AG09309 (cell line): ENCODE measurements around the gene MFAP4.
A peak's percentile ranks its signal among the peaks of the same experiment; 100 is the strongest.

ENCODE experiments used
- DNase-seq: peaks from one replicate; pipeline ENCODE4 v3.0.0-alpha.2; 2010; ENCODE audit warnings: low read depth
- H3K4me3 ChIP-seq: 2 replicates; pipeline ENCODE4 v1.5.1; 2011; ENCODE audit warnings: mild to moderate bottlenecking, low read depth, low read length, moderate library complexity; ENCODE audit not compliant: control insufficient read depth
- TF ChIP-seq, protein P1 (sequence below): IDR thresholded peaks from 2 replicates; pipeline ENCODE4 v1.5.1; 2011; ENCODE audit warnings: mild to moderate bottlenecking, low read depth, low read length, inconsistent platforms; ENCODE audit not compliant: insufficient read depth, control insufficient read depth; ENCODE audit errors: missing control alignments

MFAP4 gene

DNA sequence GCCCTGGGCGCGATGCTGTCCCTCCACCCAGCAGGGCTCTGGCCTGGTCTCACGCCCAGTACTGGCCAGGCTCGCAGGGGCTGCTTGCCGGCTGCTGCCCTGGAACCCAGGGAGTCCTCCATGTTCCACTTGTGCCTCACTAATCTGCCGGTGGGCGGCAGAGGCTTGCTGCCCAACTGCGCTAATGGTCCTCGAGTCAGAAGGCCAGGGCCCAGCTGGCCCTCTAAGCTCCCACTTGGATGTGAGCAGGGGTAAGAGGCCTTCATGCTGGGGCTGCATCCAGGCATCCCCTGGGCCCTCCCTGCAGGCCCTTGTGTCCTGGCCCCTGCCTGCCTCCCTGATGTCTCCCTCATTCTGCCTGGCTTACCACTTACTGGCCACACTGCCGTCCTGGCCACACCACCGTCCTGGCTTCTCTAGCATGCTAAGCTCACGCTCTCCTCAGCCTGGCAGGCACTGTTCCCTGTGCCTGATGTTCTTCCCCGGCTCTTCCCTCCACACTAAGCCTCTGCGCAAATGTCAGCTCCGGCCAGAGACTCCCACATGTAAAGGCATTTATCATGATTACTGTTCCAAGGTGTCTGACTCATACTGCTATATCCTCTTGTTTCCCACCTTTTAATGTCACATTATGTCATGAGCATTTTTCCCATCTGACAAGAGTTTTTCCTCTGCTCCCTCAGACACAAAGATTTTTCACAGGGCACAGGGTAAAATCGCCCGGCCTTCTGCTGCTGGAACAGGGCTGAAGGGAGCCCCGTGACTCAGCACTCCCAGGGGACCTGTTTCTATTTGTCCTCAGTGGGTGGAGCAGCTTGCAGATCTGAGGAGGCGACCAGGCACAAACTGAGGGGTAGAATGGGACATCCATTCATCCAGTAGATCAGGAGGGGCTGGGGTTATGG lies 40.4 kb downstream of the MFAP4 start:
- TF ChIP-seq, protein P1, sequence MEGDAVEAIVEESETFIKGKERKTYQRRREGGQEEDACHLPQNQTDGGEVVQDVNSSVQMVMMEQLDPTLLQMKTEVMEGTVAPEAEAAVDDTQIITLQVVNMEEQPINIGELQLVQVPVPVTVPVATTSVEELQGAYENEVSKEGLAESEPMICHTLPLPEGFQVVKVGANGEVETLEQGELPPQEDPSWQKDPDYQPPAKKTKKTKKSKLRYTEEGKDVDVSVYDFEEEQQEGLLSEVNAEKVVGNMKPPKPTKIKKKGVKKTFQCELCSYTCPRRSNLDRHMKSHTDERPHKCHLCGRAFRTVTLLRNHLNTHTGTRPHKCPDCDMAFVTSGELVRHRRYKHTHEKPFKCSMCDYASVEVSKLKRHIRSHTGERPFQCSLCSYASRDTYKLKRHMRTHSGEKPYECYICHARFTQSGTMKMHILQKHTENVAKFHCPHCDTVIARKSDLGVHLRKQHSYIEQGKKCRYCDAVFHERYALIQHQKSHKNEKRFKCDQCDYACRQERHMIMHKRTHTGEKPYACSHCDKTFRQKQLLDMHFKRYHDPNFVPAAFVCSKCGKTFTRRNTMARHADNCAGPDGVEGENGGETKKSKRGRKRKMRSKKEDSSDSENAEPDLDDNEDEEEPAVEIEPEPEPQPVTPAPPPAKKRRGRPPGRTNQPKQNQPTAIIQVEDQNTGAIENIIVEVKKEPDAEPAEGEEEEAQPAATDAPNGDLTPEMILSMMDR: no peak
- DNase-seq: peak; percentile 59
- no peak overlapping the region for H3K4me3 ChIP-seq

DNA sequence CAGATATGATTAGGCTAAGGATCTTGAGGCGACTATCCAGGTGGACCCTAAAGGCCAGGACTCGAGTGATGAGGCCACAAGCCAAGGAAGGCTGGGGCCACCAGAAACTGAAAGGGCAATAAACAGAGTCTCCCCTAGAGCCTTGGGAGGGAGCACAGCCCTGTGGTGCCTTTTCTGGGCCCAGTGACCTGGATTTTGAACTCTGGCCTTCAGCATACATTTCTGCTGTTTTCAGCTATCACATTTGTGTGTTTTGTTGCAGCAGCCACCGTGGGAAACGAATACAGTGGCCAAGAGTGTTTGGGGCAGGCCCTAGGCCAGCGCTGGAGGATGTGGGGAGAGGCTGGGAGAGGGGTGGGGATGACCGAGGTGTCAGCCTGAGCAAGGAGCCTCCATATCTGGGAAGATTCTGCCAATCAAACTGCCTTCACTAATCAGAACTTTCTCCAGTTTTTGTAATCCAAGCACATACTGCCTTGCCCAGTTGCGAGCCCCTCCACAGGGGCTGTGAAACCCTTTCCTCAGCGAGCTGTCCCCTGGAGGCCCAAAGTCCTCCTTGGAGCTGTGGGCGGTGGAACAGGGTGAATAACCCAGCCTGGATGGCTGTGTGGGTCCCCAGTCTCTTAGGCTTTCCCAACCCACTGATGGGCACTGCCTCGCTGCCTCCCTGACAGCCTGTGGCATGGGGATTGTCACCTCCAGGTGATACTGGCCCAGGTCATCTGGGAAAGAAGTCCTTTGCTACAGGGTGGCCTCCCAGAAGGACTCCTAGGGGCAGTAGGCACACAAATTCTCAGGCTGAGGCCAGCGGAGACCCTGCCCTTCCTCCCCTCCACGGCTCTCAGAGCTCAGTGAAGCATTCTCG lies 41.3 kb downstream of the MFAP4 start:
- TF ChIP-seq, protein P1: no peak
- no peak overlapping the region for H3K4me3 ChIP-seq
- DNase-seq: no peak

DNA sequence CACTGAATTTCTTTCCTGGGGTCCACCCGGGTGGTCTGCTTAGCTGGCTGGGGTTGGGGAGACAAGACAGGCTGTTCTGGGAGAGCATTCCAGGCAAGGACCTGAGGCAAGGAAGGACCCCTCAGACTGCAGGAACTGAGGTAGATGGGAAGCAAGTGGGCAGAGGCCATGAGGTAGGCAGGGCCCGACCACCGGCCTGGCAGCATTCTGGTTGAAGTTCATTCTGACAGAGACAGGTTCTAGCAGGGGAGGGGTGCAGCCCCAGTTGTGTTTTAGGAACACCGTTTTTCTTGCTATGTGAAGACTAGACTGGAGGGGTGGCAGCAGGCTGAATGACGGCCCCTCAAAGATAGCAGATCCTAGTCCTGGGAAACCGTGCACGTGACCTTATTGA lies 41.9 kb downstream of the MFAP4 start:
- TF ChIP-seq, protein P1: no peak
- no peak overlapping the region for H3K4me3 ChIP-seq
- no peak for DNase-seq

DNA sequence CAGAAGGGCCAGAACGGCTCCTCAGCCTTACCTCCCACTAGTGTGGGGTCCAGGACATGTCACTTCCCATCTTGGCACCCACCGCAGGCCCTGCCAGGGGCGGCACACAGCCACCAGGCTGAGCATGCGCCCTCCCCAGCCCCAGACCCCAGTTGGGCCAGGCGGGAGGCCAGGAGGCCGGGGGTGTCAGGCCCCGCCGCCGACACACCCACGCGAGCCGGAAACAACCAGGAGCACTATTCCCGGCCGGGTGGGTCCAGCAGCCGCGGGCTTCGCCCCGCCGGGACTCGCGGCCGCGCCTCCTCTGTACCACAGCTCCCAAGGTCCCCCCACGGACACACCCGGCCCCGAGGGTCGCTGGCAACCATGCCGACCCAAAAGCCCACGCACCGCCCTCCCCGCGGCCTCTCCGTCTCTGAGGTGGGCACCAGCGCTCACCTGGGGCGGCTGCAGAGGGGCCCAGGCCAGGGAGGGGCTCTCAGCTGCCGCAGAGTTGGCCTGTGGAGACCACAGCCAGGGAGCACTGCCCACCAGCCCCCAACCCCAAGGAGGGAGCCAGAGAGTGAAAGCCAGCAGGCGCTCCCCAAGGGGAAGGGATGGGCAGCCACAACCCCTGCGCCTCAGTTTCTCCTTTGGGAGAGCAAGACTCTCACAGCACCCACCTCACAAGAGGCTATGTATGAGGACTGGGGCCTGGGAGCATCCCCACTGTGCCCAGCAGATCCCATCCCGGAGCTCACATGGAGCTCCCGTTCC lies 42.5 kb downstream of the MFAP4 start:
- TF ChIP-seq, protein P1: no peak
- H3K4me3 ChIP-seq: no peak overlapping the region
- no peak for DNase-seq

DNA sequence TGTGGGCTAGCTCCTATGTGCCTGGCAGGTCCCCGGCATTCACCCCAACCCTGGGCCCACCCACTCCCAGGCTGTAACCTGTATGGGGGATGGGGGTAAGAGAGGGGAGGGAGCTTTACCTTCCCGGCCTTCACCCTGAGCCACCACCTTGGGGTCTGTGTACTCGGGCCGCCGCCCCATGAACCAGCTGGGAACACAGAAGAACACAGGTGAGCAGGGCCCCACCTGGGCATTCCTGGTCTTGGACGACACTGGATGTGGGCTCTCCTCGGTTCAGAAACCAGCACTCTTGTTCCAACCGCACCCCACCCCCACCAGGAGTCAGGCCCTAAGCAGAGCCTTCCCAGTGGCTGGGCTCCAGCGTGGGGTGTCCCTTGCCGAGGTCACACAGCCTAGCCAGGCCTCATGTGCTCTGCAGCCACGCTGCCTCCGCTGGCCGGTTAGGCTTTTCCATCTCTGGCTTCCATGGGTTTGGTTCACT lies 43.3 kb downstream of the MFAP4 start:
- TF ChIP-seq, protein P1: no peak
- DNase-seq: no peak
- no peak overlapping the region for H3K4me3 ChIP-seq

DNA sequence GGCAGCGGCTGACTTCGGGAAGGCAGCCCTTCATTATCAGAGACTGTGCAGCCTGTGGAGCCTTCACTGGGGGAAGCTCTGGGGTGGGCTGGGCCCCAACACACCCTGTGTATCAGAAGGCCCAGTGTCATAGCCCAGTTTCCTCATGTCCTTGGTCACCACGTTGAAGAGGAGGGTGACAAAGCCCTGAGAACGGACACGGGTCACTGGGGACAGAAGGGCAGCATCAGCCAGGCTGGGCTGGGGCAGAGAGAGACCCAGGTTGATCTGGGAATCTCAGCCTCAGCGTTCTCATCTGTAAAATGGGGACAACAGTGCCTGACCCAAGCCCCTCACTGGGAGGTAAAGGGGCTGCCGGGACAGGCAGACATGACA lies 43.7 kb downstream of the MFAP4 start:
- no peak for DNase-seq
- H3K4me3 ChIP-seq: no peak overlapping the region
- TF ChIP-seq, protein P1: no peak
